H9 (cell line): ENCODE results near the gene STN1. TPM values are rescaled to one million over a fixed set of nuclear protein-coding genes. Genes with fewer than 3 reads are reported as not detected.

Experiments used
- DNase-seq: peaks from one replicate; pipeline ENCODE4 v3.0.0-alpha.2; 2017
- H2AFZ ChIP-seq: one replicate; pipeline ENCODE4 v1.6.1; 2013; ENCODE audit warnings: mild to moderate bottlenecking, low read length, control low read depth, moderate library complexity
- H2AK5ac ChIP-seq: 2 replicates; pipeline ENCODE4 v1.6.1; 2013; ENCODE audit warnings: low read length, control low read depth, mixed read lengths; ENCODE audit not compliant: insufficient read length
- H2BK120ac ChIP-seq: one replicate; pipeline ENCODE4 v1.6.1; 2013; ENCODE audit warnings: low read depth, mild to moderate bottlenecking, low read length, control low read depth, inconsistent platforms; ENCODE audit not compliant: poor library complexity, severe bottlenecking
- H2BK12ac ChIP-seq: 2 replicates; pipeline ENCODE4 v1.6.1; 2013; ENCODE audit warnings: low read length, control low read depth, mixed read lengths, low read depth; ENCODE audit not compliant: insufficient read length
- H2BK15ac ChIP-seq: 2 replicates; pipeline ENCODE4 v1.6.1; 2013; ENCODE audit warnings: low read depth, low read length, control low read depth
- H2BK20ac ChIP-seq: one replicate; pipeline ENCODE4 v1.6.1; 2013; ENCODE audit warnings: low read depth, mild to moderate bottlenecking, low read length, control low read depth, inconsistent platforms; ENCODE audit not compliant: poor library complexity, severe bottlenecking
- H2BK5ac ChIP-seq: 2 replicates; pipeline ENCODE4 v1.6.1; 2013; ENCODE audit warnings: low read length, control low read depth, mixed read lengths; ENCODE audit not compliant: insufficient read length
- H3K14ac ChIP-seq: 2 replicates; pipeline ENCODE4 v1.6.1; 2013; ENCODE audit warnings: low read length, control low read depth; ENCODE audit not compliant: insufficient read depth
- H3K18ac ChIP-seq: 2 replicates; pipeline ENCODE4 v1.6.1; 2013; ENCODE audit warnings: low read depth, mild to moderate bottlenecking, mixed read lengths, low read length, control low read depth; ENCODE audit not compliant: insufficient read length
- H3K23ac ChIP-seq: 2 replicates; pipeline ENCODE4 v1.6.1; 2013; ENCODE audit warnings: low read length, control low read depth, mixed read lengths, low read depth; ENCODE audit not compliant: insufficient read length
- H3K23me2 ChIP-seq: 2 replicates; pipeline ENCODE4 v1.6.1; 2013; ENCODE audit warnings: low read depth, mild to moderate bottlenecking, mixed read lengths, low read length, control low read depth; ENCODE audit not compliant: insufficient read length, poor library complexity, severe bottlenecking
- H3K27ac ChIP-seq: 2 replicates; pipeline ENCODE4 v1.5.1; 2013; ENCODE audit warnings: low read length, control low read depth, mixed read lengths, low read depth; ENCODE audit not compliant: insufficient read length
- H3K27me3 ChIP-seq: 2 replicates; pipeline ENCODE4 v1.6.1; 2013; ENCODE audit warnings: low read length, control low read depth, inconsistent platforms; ENCODE audit not compliant: insufficient read depth
- H3K4ac ChIP-seq: 2 replicates; pipeline ENCODE4 v1.6.1; 2013; ENCODE audit warnings: low read depth, mild to moderate bottlenecking, control low read depth, inconsistent platforms, low read length, moderate library complexity
- H3K4me1 ChIP-seq: 2 replicates; pipeline ENCODE4 v1.6.1; 2013; ENCODE audit warnings: low read length, control low read depth, inconsistent platforms; ENCODE audit not compliant: insufficient read depth
- H3K4me2 ChIP-seq: 2 replicates; pipeline ENCODE4 v1.6.1; 2013; ENCODE audit warnings: low read length, control low read depth, mixed read lengths; ENCODE audit not compliant: insufficient read length, insufficient read depth
- H3K56ac ChIP-seq: 2 replicates; pipeline ENCODE4 v1.6.1; 2013; ENCODE audit warnings: low read depth, mild to moderate bottlenecking, mixed read lengths, low read length, control low read depth; ENCODE audit not compliant: insufficient read length
- H3K79me1 ChIP-seq: 2 replicates; pipeline ENCODE4 v1.6.1; 2013; ENCODE audit warnings: low read depth, mild to moderate bottlenecking, moderate library complexity, low read length, control low read depth, inconsistent platforms; ENCODE audit not compliant: insufficient read depth, poor library complexity, severe bottlenecking
- H3K79me2 ChIP-seq: 2 replicates; pipeline ENCODE4 v1.6.1; 2013; ENCODE audit warnings: low read length, control low read depth, inconsistent platforms; ENCODE audit not compliant: insufficient read depth
- H3K9ac ChIP-seq: 2 replicates; pipeline ENCODE4 v1.6.1; 2013; ENCODE audit warnings: low read length, control low read depth, mixed read lengths; ENCODE audit not compliant: insufficient read length; ENCODE audit errors: extremely low read depth
- H3K9me3 ChIP-seq: one replicate; pipeline ENCODE4 v1.6.1; 2013; ENCODE audit warnings: low read depth, low read length, inconsistent platforms; ENCODE audit not compliant: control insufficient read depth
- H3T11ph ChIP-seq: one replicate; pipeline ENCODE4 v1.6.1; 2013; ENCODE audit warnings: mild to moderate bottlenecking, low read length, control low read depth, inconsistent platforms
- H4K20me1 ChIP-seq: one replicate; pipeline ENCODE4 v1.6.1; 2013; ENCODE audit not compliant: control insufficient read depth, insufficient read length, insufficient read depth
- H4K5ac ChIP-seq: 2 replicates; pipeline ENCODE4 v1.6.1; 2013; ENCODE audit warnings: low read depth, mild to moderate bottlenecking, mixed read lengths, low read length, control low read depth; ENCODE audit not compliant: insufficient read length
- H4K8ac ChIP-seq: replicated peaks from 2 replicates; pipeline ENCODE4 v1.6.1; 2013; ENCODE audit warnings: low read length, control low read depth, mixed read lengths, low read depth; ENCODE audit not compliant: insufficient read length
- H4K91ac ChIP-seq: 2 replicates; pipeline ENCODE4 v1.6.1; 2013; ENCODE audit warnings: low read depth, mild to moderate bottlenecking, moderate library complexity, mixed read lengths, low read length, control low read depth; ENCODE audit not compliant: insufficient read length
- H3K27ac Mint-ChIP-seq, 3 experiments: 2 replicates in 2 of 3; 3 replicates in 1 of 3; pipeline ENCODE4 v1.8.0; 2020 to 2021; ENCODE audit warnings: mixed read lengths in 3 of 3, mild to moderate bottlenecking in 1 of 3, moderate library complexity in 1 of 3
- H3K27me3 Mint-ChIP-seq: 2 replicates; pipeline ENCODE4 v1.8.0; 2021; ENCODE audit warnings: low read depth, mild to moderate bottlenecking, moderate library complexity, mixed read lengths
- H3K36me3 Mint-ChIP-seq, 3 experiments: 2 replicates in 2 of 3; 3 replicates in 1 of 3; pipeline ENCODE4 v1.8.0; 2020 to 2021; ENCODE audit warnings: low read depth in 3 of 3, mixed read lengths in 3 of 3; ENCODE audit not compliant: insufficient read depth in 1 of 3
- H3K4me1 Mint-ChIP-seq, 2 experiments: 2 replicates each; pipeline ENCODE4 v1.8.0; 2020; ENCODE audit warnings: mixed read lengths in 2 of 2
- H3K4me3 Mint-ChIP-seq, 2 experiments: 2 replicates in 1 of 2; 3 replicates in 1 of 2; pipeline ENCODE4 v1.8.0; 2020 to 2021; ENCODE audit warnings: mild to moderate bottlenecking in 2 of 2, mixed read lengths in 2 of 2, moderate library complexity in 1 of 2
- H3K9me3 Mint-ChIP-seq, 2 experiments: 2 replicates in 1 of 2; 3 replicates in 1 of 2; pipeline ENCODE4 v1.8.0; 2020; ENCODE audit warnings: mild to moderate bottlenecking in 2 of 2, mixed read lengths in 2 of 2, moderate library complexity in 1 of 2
- CTCF ChIP-seq: fragments of 200-600 bp; sonication (generic); conservative IDR thresholded peaks from 3 replicates; pipeline ENCODE4 v1.8.0; 2021; ENCODE audit warnings: antibody characterized with exemption, mild to moderate bottlenecking
- WGBS: extraction: QIAGEN DNeasy Blood & Tissue Kit; methylation state at CpG from one replicate; pipeline ENCODE4 v1.1.7; 2013; ENCODE audit warnings: missing lambda C conversion rate, low lambda C conversion rate, mixed read lengths; ENCODE audit not compliant: insufficient read length; ENCODE audit errors: extremely low coverage; 5-methylcytosine and 5-hydroxymethylcytosine counted together
- total RNA-seq: library from RNA; stranded (reverse); gene quantifications from 2 replicates; pipeline ENCODE4 v1.2.1, GENCODE V29; 2021

STN1 gene
- total RNA-seq, 1 experiment from 2014 or later, result 11.3 TPM

- Mint-ChIP-seq H3K27ac (no peak overlapping the region), H3K9me3 (peaks cover 8 to 9% of the 10 kb centered on the region in 2 experiments), H3K4me1 (peaks cover 18 to 25% of the 10 kb centered on the region in 2 experiments), H3K4me3 (no peak overlapping the region), H3K36me3 (peaks cover 16 to 19% (median 18%) of the 10 kb centered on the region in 3 experiments), H3K27me3 (no peaks in the 10 kb centered on the region)
- Histone ChIP-seq H3K23me2 (peaks cover 10% of the 10 kb centered on the region), H3K56ac (no peak overlapping the region), H2BK5ac (no peak overlapping the region), H3K27me3 (no peaks in the 10 kb centered on the region), H3K14ac (no peak overlapping the region), H4K8ac (no peak overlapping the region), H3K4me1 (peaks cover 3% of the 10 kb centered on the region; the same call in 1 of the 2 replicates), H3K18ac (no peak overlapping the region), H3K9me3 (peaks cover 8% of the 10 kb centered on the region), H4K91ac (no peak overlapping the region), H3K79me1 (no peaks in the 10 kb centered on the region), H3K79me2 (no peaks in the 10 kb centered on the region), H2BK20ac (no peak overlapping the region), H3K23ac (no peak overlapping the region), H3K9ac (no peak overlapping the region), H3K27ac (no peak overlapping the region), H2AFZ (no peak overlapping the region), H4K20me1 (no peaks in the 10 kb centered on the region), H3T11ph (no peak overlapping the region), H2BK12ac (no peak overlapping the region), H2AK5ac (no peak overlapping the region), H4K5ac (no peak overlapping the region), H2BK120ac (no peak overlapping the region), H2BK15ac (no peak overlapping the region), H3K4me2 (no peak overlapping the region), H3K4ac (no peak overlapping the region)
- DNase-seq, result no peak
- TF ChIP-seq CTCF, result no peak
- no CpG with 5 or more reads among the region's 1 CpG for WGBS
Measured at GRCh38 chr10:103919648-103920025, 1.7 kb upstream of the STN1 start.
